ENCODE data around the gene COL15A1. TPM values are rescaled to one million over a fixed set of nuclear protein-coding genes. Genes with fewer than 3 reads are reported as not detected.

The COL15A1 gene
- total RNA-seq, 1 experiment from 2014 or later, result not detected

DNA sequence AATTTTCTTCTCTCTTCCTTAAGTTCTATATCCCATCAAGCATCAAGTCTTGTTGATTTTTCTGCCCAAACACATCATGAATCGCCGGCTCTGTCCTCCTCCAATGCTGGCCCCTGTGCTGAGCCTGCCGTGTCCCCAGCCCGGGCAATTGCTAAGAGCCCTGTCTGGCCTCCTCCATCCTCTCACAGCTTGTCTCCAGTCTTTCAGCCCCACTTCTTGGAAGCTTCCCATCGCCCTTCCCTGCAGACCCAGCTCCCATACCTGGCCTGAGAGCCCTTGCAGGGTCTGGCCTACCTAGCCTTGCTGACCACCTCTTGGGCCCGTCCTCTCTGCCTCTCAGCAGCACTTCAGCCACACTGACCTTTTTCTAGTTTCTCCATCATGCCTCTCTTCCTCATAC, 61.9 kb downstream of the COL15A1 start:
- H3K27ac Mint-ChIP-seq, result 0 out of 7 replicates have a peak overlapping the region, but pooled peaks of 1 of the 3 experiments have one; percentile 63
- Histone ChIP-seq H3K9me3 (ENCODE audit: control insufficient read depth, low read depth, low read length) (peaks cover 7% of the 10 kb centered on the region), H2BK120ac (ENCODE audit: low read depth, low read length, poor library complexity, severe bottlenecking) (no peak overlapping the region), H2BK12ac (ENCODE audit: insufficient read length, low read depth, low read length) (no peak overlapping the region), H3K79me1 (ENCODE audit: insufficient read depth, low read depth, low read length, poor library complexity, severe bottlenecking) (no peaks in the 10 kb centered on the region), H4K20me1 (ENCODE audit: control insufficient read depth, insufficient read depth, insufficient read length) (no peaks in the 10 kb centered on the region), H3K23ac (ENCODE audit: insufficient read length, low read depth, low read length) (no peak overlapping the region), H3K4me1 (ENCODE audit: insufficient read depth, low read length) (no peaks in the 10 kb centered on the region), H2BK5ac (ENCODE audit: insufficient read length, low read length) (no peak overlapping the region), H2AK5ac (ENCODE audit: insufficient read length, low read length) (no peak overlapping the region), H3K4ac (ENCODE audit: low read depth, low read length) (no peak overlapping the region), H4K8ac (replicated peaks; ENCODE audit: insufficient read length, low read depth, low read length) (no peak overlapping the region), H3T11ph (ENCODE audit: low read length) (no peak overlapping the region), H3K27me3 (ENCODE audit: insufficient read depth, low read length) (no peaks in the 10 kb centered on the region), H4K5ac (ENCODE audit: insufficient read length, low read depth, low read length) (no peak overlapping the region), H4K91ac (ENCODE audit: insufficient read length, low read depth, low read length) (no peak overlapping the region), H2AFZ (ENCODE audit: low read length) (no peak overlapping the region), H2BK15ac (ENCODE audit: low read depth, low read length) (no peak overlapping the region), H2BK20ac (ENCODE audit: low read depth, low read length, poor library complexity, severe bottlenecking) (no peak overlapping the region), H3K56ac (ENCODE audit: insufficient read length, low read depth, low read length) (no peak overlapping the region), H3K18ac (ENCODE audit: insufficient read length, low read depth, low read length) (no peak overlapping the region), H3K27ac (ENCODE audit: insufficient read length, low read depth, low read length) (no peak overlapping the region), H3K9ac (ENCODE audit: extremely low read depth, insufficient read length, low read length) (no peak overlapping the region), H3K79me2 (ENCODE audit: insufficient read depth, low read length) (no peaks in the 10 kb centered on the region), H3K23me2 (ENCODE audit: insufficient read length, low read depth, low read length, poor library complexity, severe bottlenecking) (no peaks in the 10 kb centered on the region), H3K4me2 (ENCODE audit: insufficient read depth, insufficient read length, low read length) (no peak overlapping the region), H3K14ac (ENCODE audit: insufficient read depth, low read length) (no peak overlapping the region)
- peaks cover 4 to 9% (median 6%) of the 10 kb centered on the region in 3 experiments; a peak in 6 of 7 replicates for H3K36me3 Mint-ChIP-seq (ENCODE audit: insufficient read depth in 1 of 3, low read depth in 3 of 3)
- peaks cover 17 to 18% of the 10 kb centered on the region in 2 experiments for H3K4me1 Mint-ChIP-seq
- TF ChIP-seq, protein P1, sequence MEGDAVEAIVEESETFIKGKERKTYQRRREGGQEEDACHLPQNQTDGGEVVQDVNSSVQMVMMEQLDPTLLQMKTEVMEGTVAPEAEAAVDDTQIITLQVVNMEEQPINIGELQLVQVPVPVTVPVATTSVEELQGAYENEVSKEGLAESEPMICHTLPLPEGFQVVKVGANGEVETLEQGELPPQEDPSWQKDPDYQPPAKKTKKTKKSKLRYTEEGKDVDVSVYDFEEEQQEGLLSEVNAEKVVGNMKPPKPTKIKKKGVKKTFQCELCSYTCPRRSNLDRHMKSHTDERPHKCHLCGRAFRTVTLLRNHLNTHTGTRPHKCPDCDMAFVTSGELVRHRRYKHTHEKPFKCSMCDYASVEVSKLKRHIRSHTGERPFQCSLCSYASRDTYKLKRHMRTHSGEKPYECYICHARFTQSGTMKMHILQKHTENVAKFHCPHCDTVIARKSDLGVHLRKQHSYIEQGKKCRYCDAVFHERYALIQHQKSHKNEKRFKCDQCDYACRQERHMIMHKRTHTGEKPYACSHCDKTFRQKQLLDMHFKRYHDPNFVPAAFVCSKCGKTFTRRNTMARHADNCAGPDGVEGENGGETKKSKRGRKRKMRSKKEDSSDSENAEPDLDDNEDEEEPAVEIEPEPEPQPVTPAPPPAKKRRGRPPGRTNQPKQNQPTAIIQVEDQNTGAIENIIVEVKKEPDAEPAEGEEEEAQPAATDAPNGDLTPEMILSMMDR (conservative IDR thresholded peaks at IDR 0.05), result no peak
- H3K9me3 Mint-ChIP-seq, result peaks cover 27 to 30% of the 10 kb centered on the region in 2 experiments
- DNase-seq, result no peak
- no peak overlapping the region; a peak in 1 of 5 replicates for H3K4me3 Mint-ChIP-seq
- H3K27me3 Mint-ChIP-seq (ENCODE audit: low read depth), result peaks cover 1% of the 10 kb centered on the region
- no CpG with 5 or more reads among the region's 6 CpGs for WGBS (ENCODE audit: extremely low coverage, insufficient read length, low lambda C conversion rate)
